ENCODE data around the gene MYO1B. TPM values are rescaled to one million over a fixed set of nuclear protein-coding genes. Genes with fewer than 3 reads are reported as not detected.
A peak's percentile ranks its signal among the peaks of the same experiment; 100 is the strongest.

The MYO1B gene
- total and polyA plus RNA-seq, 2 of the 4 experiments (the other 2 are of a cell fraction), result 57.2 to 116 TPM

DNA sequence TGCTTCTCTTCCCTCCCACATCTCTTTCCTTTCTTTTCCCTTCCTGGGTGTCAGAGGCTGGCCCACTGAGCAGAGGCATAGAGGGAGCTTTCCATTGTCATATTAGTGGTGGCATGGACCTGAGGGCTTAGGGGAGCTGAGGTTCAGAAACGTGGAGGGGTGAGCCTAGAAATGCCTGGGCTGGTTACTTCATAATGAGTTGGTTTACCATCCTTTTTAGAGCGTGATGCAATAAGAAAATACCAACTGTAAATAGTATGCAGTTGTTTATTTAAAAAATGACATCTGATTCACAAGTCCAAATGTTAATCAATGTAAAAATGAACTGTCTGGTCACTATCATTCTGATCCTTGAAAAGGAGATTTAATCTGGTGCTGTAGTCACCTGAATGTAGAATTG is 46.3 kb downstream of the MYO1B start:
- Histone ChIP-seq H2AFZ (replicated peaks; ENCODE audit: low read length, poor library complexity) (no peak overlapping the region), H3K79me1 (ENCODE audit: low read depth in 1 of 2, low read length in 2 of 2) (peaks cover 32 to 74% of the 10 kb centered on the region in 2 experiments), H3K4me2 (ENCODE audit: low read depth, low read length) (peak overlapping the region; percentile 13), H2BK20ac (ENCODE audit: low read depth, low read length) (no peak overlapping the region), H3K23ac (ENCODE audit: low read depth, low read length) (0 out of 2 replicates have a peak overlapping the region, but pooled peaks have one; percentile 6), H2BK15ac (ENCODE audit: low read depth, low read length) (peak overlapping the region; percentile 21; the same call in 1 of the 3 replicates), H3K36me3 (ENCODE audit: control insufficient read depth, insufficient read depth, low read length) (peaks cover 2% of the 10 kb centered on the region; the same call in 1 of the 2 replicates), H3K9me3 (ENCODE audit: control insufficient read depth, insufficient read depth, low read length) (no peaks in the 10 kb centered on the region), H3K27ac (ENCODE audit: insufficient read depth, low read length) (peak overlapping the region; percentile 21; the same call in 1 of the 2 replicates), H4K91ac (ENCODE audit: insufficient read depth, low read depth, low read length) (no peak overlapping the region; the same call in 1 of the 2 replicates), H2BK5ac (ENCODE audit: low read depth, low read length, poor library complexity, severe bottlenecking) (no peak overlapping the region), H3K27me3 (ENCODE audit: control insufficient read depth, insufficient read depth, low read length) (no peaks in the 10 kb centered on the region), H2AK9ac (replicated peaks; ENCODE audit: low read depth, low read length, poor library complexity) (no peak overlapping the region), H4K8ac (ENCODE audit: low read depth in 2 of 2, low read length in 2 of 2) (peak overlapping the region in 1 of 2 experiments; percentile 20; a peak in 1 of 4 replicates), H4K20me1 (ENCODE audit: insufficient read depth, low read length) (peaks cover 18% of the 10 kb centered on the region; the same call in 1 of the 2 replicates), H2AK5ac (ENCODE audit: low read depth, low read length) (peak overlapping the region; percentile 57; the same call in 1 of the 2 replicates), H3K9me1 (ENCODE audit: insufficient read depth, low read length) (peaks cover 9% of the 10 kb centered on the region), H3K4me1 (ENCODE audit: control insufficient read depth, insufficient read depth, low read length) (peaks cover 17% of the 10 kb centered on the region), H3K4ac (ENCODE audit: low read depth, low read length) (peak overlapping the region; percentile 70), H2BK120ac (ENCODE audit: low read depth, low read length) (peak overlapping the region; percentile 25), H3K56ac (ENCODE audit: extremely low read depth, insufficient read depth, low read length) (no peak overlapping the region), H3K18ac (ENCODE audit: low read depth, low read length) (0 out of 2 replicates have a peak overlapping the region, but pooled peaks have one; percentile 5), H3K4me3 (ENCODE audit: insufficient read depth, low read depth, low read length) (no peak overlapping the region), H3K14ac (replicated peaks; ENCODE audit: low read depth, low read length) (no peak overlapping the region), H4K5ac (ENCODE audit: low read depth, low read length) (no peak overlapping the region), H3K9ac (ENCODE audit: low read depth, low read length) (no peak overlapping the region)
- ChIA-PET CTCF (no interaction called here), POLR2A (ENCODE audit: unreplicated experiment) (no interaction called here)
- intact Hi-C loops (cut with micrococcal nuclease) (loop anchor here (2.0 kb wide), 1 partner anchor 45 kb away; no protein-coding TSS in a partner anchor), dilution Hi-C loops (cut with HindIII; ENCODE audit: low sequenced_read_pairs, unreplicated experiment) (no loop called here), in situ Hi-C loops (cut with MboI; ENCODE audit: low sequenced_read_pairs) (no loop called here)
- no CpG with 5 or more reads among the region's 2 CpGs for WGBS, 2 experiments (ENCODE audit: extremely low coverage in 2 of 2, insufficient read length in 1 of 2)
- ATAC-seq (ENCODE audit: low read depth) (peak; percentile 38), DNase-seq (no peak)
- BruUV-seq (replicated peaks), result no TSS peak
- TF ChIP-seq CEBPB (IDR thresholded peaks at IDR 0.05; ENCODE audit: low read depth, low read length), result peak; percentile 73
- TF ChIP-seq, protein P1, sequence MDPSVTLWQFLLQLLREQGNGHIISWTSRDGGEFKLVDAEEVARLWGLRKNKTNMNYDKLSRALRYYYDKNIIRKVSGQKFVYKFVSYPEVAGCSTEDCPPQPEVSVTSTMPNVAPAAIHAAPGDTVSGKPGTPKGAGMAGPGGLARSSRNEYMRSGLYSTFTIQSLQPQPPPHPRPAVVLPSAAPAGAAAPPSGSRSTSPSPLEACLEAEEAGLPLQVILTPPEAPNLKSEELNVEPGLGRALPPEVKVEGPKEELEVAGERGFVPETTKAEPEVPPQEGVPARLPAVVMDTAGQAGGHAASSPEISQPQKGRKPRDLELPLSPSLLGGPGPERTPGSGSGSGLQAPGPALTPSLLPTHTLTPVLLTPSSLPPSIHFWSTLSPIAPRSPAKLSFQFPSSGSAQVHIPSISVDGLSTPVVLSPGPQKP (IDR thresholded peaks at IDR 0.05; ENCODE audit: borderline replicate concordance, low read depth, low read length), result no peak

Measured in IMR-90 (cell line).